Breast epithelium (tissue), 3 donors: Measurements from ENCODE around the gene CEP89.

Experiments
- CTCF ChIP-seq, 3 donors: fragments of 450-650 bp; IDR thresholded peaks; one replicate each; pipeline ENCODE4 v1.5.1; 2016 to 2017; ENCODE audit warnings: antibody characterized with exemption in 3 of 3, mild to moderate bottlenecking in 3 of 3, moderate library complexity in 3 of 3
- POLR2A ChIP-seq: fragments of 450-650 bp; IDR thresholded peaks from one replicate; pipeline ENCODE4 v1.6.1; 2016; ENCODE audit warnings: antibody characterized with exemption, mild to moderate bottlenecking, moderate library complexity
- POLR2AphosphoS5 ChIP-seq, 3 donors: sonication (generic); formaldehyde crosslinking; IDR thresholded peaks; one replicate each; pipeline ENCODE4 v1.6.1; 2017; ENCODE audit warnings: antibody characterized with exemption in 3 of 3

GRCh38 chr19:32868206-32868950 is 103.4 kb downstream of the CEP89 start:
- no peak for TF ChIP-seq CTCF (IDR thresholded peaks at IDR 0.05)
- no peak for TF ChIP-seq POLR2AphosphoS5 (IDR thresholded peaks at IDR 0.05)
- TF ChIP-seq POLR2A, result no peak
